ENCODE measurements around the gene ABCC8. TPM values are rescaled to one million over a fixed set of nuclear protein-coding genes. Genes with fewer than 3 reads are reported as not detected.

Gene ABCC8
- total RNA-seq, 1 donor: not detected

DNA sequence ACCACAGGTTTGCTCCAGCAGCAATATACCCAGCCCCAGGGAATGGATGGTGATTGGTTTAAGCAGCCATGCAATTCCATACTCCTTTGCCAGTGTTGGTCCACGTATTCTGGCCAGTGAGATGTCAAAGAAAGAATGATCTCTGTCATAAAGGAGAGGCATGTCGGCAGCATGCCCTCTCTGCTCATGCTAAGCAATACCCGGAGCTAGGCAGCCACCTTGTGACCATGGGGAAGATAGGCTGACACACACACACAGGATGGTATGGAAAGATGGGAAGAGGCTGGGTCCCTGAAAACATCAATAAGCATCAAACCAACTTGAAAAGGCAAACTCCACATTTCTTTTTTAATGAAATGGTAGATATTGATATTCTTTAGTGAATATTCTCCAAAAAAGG lies 5.1 kb downstream of the ABCC8 start:
- Histone ChIP-seq H3K4me1 (ENCODE audit: insufficient read depth, low read length) (no peaks in the 10 kb centered on the region), H3K4me2 (ENCODE audit: insufficient read depth, low read length) (no peak overlapping the region), H3K79me2 (ENCODE audit: insufficient read depth, low read length) (no peaks in the 10 kb centered on the region), H3K4me3 (ENCODE audit: insufficient read depth, low read length) (no peak overlapping the region), H3K36me3 (ENCODE audit: insufficient read depth, low read length) (no peaks in the 10 kb centered on the region), H3K27ac (ENCODE audit: low read depth, low read length) (no peak overlapping the region), H2AFZ (ENCODE audit: low read length) (no peak overlapping the region), H3K9me3 (ENCODE audit: low read depth, low read length) (no peaks in the 10 kb centered on the region), H3K27me3 (ENCODE audit: insufficient read depth, low read length) (peaks cover 32% of the 10 kb centered on the region), H4K20me1 (ENCODE audit: insufficient read depth, low read length) (no peaks in the 10 kb centered on the region)
- no peak for TF ChIP-seq CTCF (IDR thresholded peaks at IDR 0.05; ENCODE audit: extremely low read depth, low read depth, low read length)
- peak; percentile 62 for DNase-seq (ENCODE audit: insufficient read length, low spot score, missing footprints)

- TF ChIP-seq CTCF (IDR thresholded peaks at IDR 0.05; ENCODE audit: extremely low read depth, low read depth, low read length): no peak
- Histone ChIP-seq H3K27ac (ENCODE audit: low read depth, low read length) (no peak overlapping the region), H3K4me2 (ENCODE audit: insufficient read depth, low read length) (no peak overlapping the region), H3K27me3 (ENCODE audit: insufficient read depth, low read length) (peaks cover 20% of the 10 kb centered on the region), H3K36me3 (ENCODE audit: insufficient read depth, low read length) (no peaks in the 10 kb centered on the region), H3K4me1 (ENCODE audit: insufficient read depth, low read length) (no peaks in the 10 kb centered on the region), H3K4me3 (ENCODE audit: insufficient read depth, low read length) (no peak overlapping the region), H4K20me1 (ENCODE audit: insufficient read depth, low read length) (no peaks in the 10 kb centered on the region), H2AFZ (ENCODE audit: low read length) (no peak overlapping the region), H3K79me2 (ENCODE audit: insufficient read depth, low read length) (no peaks in the 10 kb centered on the region), H3K9me3 (ENCODE audit: low read depth, low read length) (no peaks in the 10 kb centered on the region)
- DNase-seq (ENCODE audit: insufficient read length, low spot score, missing footprints): peak; percentile 61
These were observed 6.6 kb downstream of the ABCC8 start for GRCh38 chr11:17469998-17470397.

GRCh38 chr11:17468122-17468521 lies 8.5 kb downstream of the ABCC8 start:
- peak; percentile 34 for DNase-seq (ENCODE audit: insufficient read length, low spot score, missing footprints)
- Histone ChIP-seq H3K4me1 (ENCODE audit: insufficient read depth, low read length) (no peaks in the 10 kb centered on the region), H4K20me1 (ENCODE audit: insufficient read depth, low read length) (no peaks in the 10 kb centered on the region), H3K36me3 (ENCODE audit: insufficient read depth, low read length) (no peaks in the 10 kb centered on the region), H3K4me2 (ENCODE audit: insufficient read depth, low read length) (no peak overlapping the region), H3K27me3 (ENCODE audit: insufficient read depth, low read length) (peaks cover 7% of the 10 kb centered on the region), H3K9me3 (ENCODE audit: low read depth, low read length) (no peaks in the 10 kb centered on the region), H3K27ac (ENCODE audit: low read depth, low read length) (no peak overlapping the region), H3K79me2 (ENCODE audit: insufficient read depth, low read length) (no peaks in the 10 kb centered on the region), H2AFZ (ENCODE audit: low read length) (no peak overlapping the region), H3K4me3 (ENCODE audit: insufficient read depth, low read length) (no peak overlapping the region)
- TF ChIP-seq CTCF (IDR thresholded peaks at IDR 0.05; ENCODE audit: extremely low read depth, low read depth, low read length): no peak

DNA sequence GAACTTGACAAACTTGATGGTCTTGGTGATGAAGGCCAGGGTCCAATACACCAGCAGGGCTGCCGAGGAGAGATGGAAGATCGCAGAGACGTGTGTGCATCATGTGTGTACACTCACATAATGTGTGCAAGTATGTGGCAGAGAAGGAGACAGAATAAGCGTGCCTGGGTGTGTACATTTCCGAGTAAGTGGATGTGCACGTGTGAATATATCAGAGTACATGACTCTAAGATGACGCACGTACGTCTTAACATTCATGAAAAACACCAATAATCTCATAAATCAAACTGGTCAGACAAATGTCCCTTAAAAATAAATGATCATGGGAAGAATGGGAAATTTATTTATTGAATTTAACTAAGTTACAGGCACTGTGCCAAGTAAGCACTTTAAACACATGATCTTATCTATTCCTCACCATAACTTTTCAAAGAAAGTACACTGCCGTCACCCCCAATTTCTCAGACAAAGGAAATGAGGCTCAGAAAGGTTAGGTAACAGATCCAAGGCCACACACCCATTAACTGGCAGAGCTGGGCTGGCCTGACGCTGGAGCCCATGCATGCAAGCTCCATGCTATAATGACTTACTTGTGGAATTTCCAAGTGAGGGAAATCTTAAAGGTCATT lies 13.0 kb downstream of the ABCC8 start:
- TF ChIP-seq CTCF (IDR thresholded peaks at IDR 0.05; ENCODE audit: extremely low read depth, low read depth, low read length): no peak
- H3K4me2 ChIP-seq (ENCODE audit: insufficient read depth, low read length): no peak overlapping the region

More for the DNA sequence above, 13.0 kb downstream of the ABCC8 start:
- Histone ChIP-seq H3K27me3 (ENCODE audit: insufficient read depth, low read length) (peaks cover 11% of the 10 kb centered on the region), H3K4me3 (ENCODE audit: insufficient read depth, low read length) (no peak overlapping the region), H3K4me1 (ENCODE audit: insufficient read depth, low read length) (no peaks in the 10 kb centered on the region), H3K36me3 (ENCODE audit: insufficient read depth, low read length) (no peaks in the 10 kb centered on the region), H3K9me3 (ENCODE audit: low read depth, low read length) (no peaks in the 10 kb centered on the region), H3K27ac (ENCODE audit: low read depth, low read length) (no peak overlapping the region), H4K20me1 (ENCODE audit: insufficient read depth, low read length) (no peaks in the 10 kb centered on the region), H3K79me2 (ENCODE audit: insufficient read depth, low read length) (no peaks in the 10 kb centered on the region), H2AFZ (ENCODE audit: low read length) (no peak overlapping the region)
- peak; percentile 38 for DNase-seq (ENCODE audit: insufficient read length, low spot score, missing footprints)
